SW480 (cell line): ENCODE measurements around the gene KCNMB3.
A peak's percentile ranks its signal among the peaks of the same experiment; 100 is the strongest.
"Not testable (repeated sequence)": the region's sequence is repeated elsewhere in the genome, so short reads cannot be mapped to it uniquely, and the experiment has no call there.

Source experiments
- DNase-seq: peaks from one replicate; pipeline ENCODE4 v3.0.0-alpha.2; 2016; ENCODE audit warnings: low spot score

Gene KCNMB3

GRCh38 chr3:179264449-179264848 lies 13.5 kb upstream of the KCNMB3 start:
- no peak for DNase-seq

GRCh38 chr3:179263134-179263533 lies 12.2 kb upstream of the KCNMB3 start:
- no peak for DNase-seq

- peak; percentile 69 for DNase-seq
Observed at GRCh38 chr3:179260949-179261765, 10.2 kb upstream of the KCNMB3 start.

- DNase-seq: not testable (repeated sequence)
Observed at GRCh38 chr3:179259959-179260756, 9.2 kb upstream of the KCNMB3 start.

GRCh38 chr3:179258820-179259219 lies 7.9 kb upstream of the KCNMB3 start:
- DNase-seq: no peak

GRCh38 chr3:179257742-179258141 lies 6.8 kb upstream of the KCNMB3 start:
- DNase-seq: not testable (repeated sequence)

- no peak for DNase-seq
Observed at GRCh38 chr3:179256813-179257212, 5.9 kb upstream of the KCNMB3 start.

GRCh38 chr3:179247289-179248015 lies 3.5 kb downstream of the KCNMB3 start:
- no peak for DNase-seq

- DNase-seq: no peak
Observed at GRCh38 chr3:179244878-179245277, 6.0 kb downstream of the KCNMB3 start.

- DNase-seq: not testable (repeated sequence)
Observed at GRCh38 chr3:179242859-179243258, 8.1 kb downstream of the KCNMB3 start.

- not testable (repeated sequence) for DNase-seq
Observed at GRCh38 chr3:179240299-179240698, 10.6 kb downstream of the KCNMB3 start.

GRCh38 chr3:179236669-179237301 lies 14.1 kb downstream of the KCNMB3 start:
- DNase-seq: no peak

GRCh38 chr3:179234199-179234598 lies 16.7 kb downstream of the KCNMB3 start:
- no peak for DNase-seq

GRCh38 chr3:179233043-179233442 lies 17.9 kb downstream of the KCNMB3 start:
- no peak for DNase-seq

GRCh38 chr3:179229177-179229576 lies 21.7 kb downstream of the KCNMB3 start:
- DNase-seq: no peak

- DNase-seq: no peak
Observed at GRCh38 chr3:179227349-179227748, 23.6 kb downstream of the KCNMB3 start.

- DNase-seq: no peak
Observed at GRCh38 chr3:179224584-179224983, 26.3 kb downstream of the KCNMB3 start.

- no peak for DNase-seq
Observed at GRCh38 chr3:179223548-179223947, 27.4 kb downstream of the KCNMB3 start.

- DNase-seq: not testable (repeated sequence)
Observed at GRCh38 chr3:179218213-179218612, 32.7 kb downstream of the KCNMB3 start.

- not testable (repeated sequence) for DNase-seq
Observed at GRCh38 chr3:179215550-179215949, 35.4 kb downstream of the KCNMB3 start.

- DNase-seq: no peak
Observed at GRCh38 chr3:179200790-179201189, 50.1 kb downstream of the KCNMB3 start.

GRCh38 chr3:179196700-179197099 lies 54.2 kb downstream of the KCNMB3 start:
- no peak for DNase-seq
